ENCODE results near the gene ATG2A. TPM values are rescaled to one million over a fixed set of nuclear protein-coding genes. Genes with fewer than 3 reads are reported as not detected.

Gene ATG2A
- total and polyA plus RNA-seq, 9 of the 15 experiments (the other 6 are each of a cell fraction or from before 2014, with no cell fraction given): 0.25 to 45.9 (median 5.2) TPM

- TF ChIP-seq ATF4 (CRISPR knock-in tag; IDR thresholded peaks at IDR 0.05) (peak; percentile 51; the same call in 1 of the 2 replicates), KLF16 (IDR thresholded peaks at IDR 0.05) (peak; percentile 61; the same call in 1 of the 2 replicates), TRIM24 (IDR thresholded peaks at IDR 0.05) (no peak), RB1 (IDR thresholded peaks at IDR 0.05; ENCODE audit: low read depth) (peak; percentile 96), THRAP3 (IDR thresholded peaks at IDR 0.05; ENCODE audit: borderline replicate concordance) (no peak), FOXP4 (CRISPR knock-in tag; IDR thresholded peaks at IDR 0.05; ENCODE audit: borderline replicate concordance) (0 out of 2 replicates have a peak, but pooled peaks have one; percentile 14), ILF3 (IDR thresholded peaks at IDR 0.05; ENCODE audit: borderline replicate concordance) (no peak), TAF1 (IDR thresholded peaks at IDR 0.05; ENCODE audit: control insufficient read depth, extremely low read depth, insufficient read depth, low read length, severe bottlenecking) (peak; percentile 53), E2F6 (IDR thresholded peaks at IDR 0.05; ENCODE audit: borderline replicate concordance in 1 of 2, extremely low read depth in 1 of 2, insufficient read depth in 1 of 2, insufficient read length in 1 of 2, low read depth in 1 of 2, low read length in 1 of 2, poor library complexity in 1 of 2, severe bottlenecking in 1 of 2) (peak; percentile 23 to 33), ZNF76 (CRISPR knock-in tag; IDR thresholded peaks at IDR 0.05; ENCODE audit: borderline replicate concordance) (0 out of 2 replicates have a peak, but pooled peaks have one; percentile 18), KAT7 (CRISPR knock-in tag; IDR thresholded peaks at IDR 0.05; ENCODE audit: borderline replicate concordance) (0 out of 2 replicates have a peak, but pooled peaks have one; percentile 88), SOX6 (IDR thresholded peaks at IDR 0.05) (peak; percentile 48; the same call in 1 of the 2 replicates), RBM22 (IDR thresholded peaks at IDR 0.05; ENCODE audit: low read depth, low read length, poor library complexity, severe bottlenecking) (no peak), SP1 (CRISPR knock-in tag; IDR thresholded peaks at IDR 0.05) (peak; percentile 83), ZNF561 (CRISPR knock-in tag; conservative IDR thresholded peaks at IDR 0.05) (no peak), ZNF197 (CRISPR knock-in tag; IDR thresholded peaks at IDR 0.05; ENCODE audit: low read depth) (no peak), ZNF232 (CRISPR knock-in tag; IDR thresholded peaks at IDR 0.05) (0 out of 2 replicates have a peak, but pooled peaks have one; percentile 18), PURB (CRISPR knock-in tag; IDR thresholded peaks at IDR 0.05; ENCODE audit: low read depth) (no peak), ZNF24 (IDR thresholded peaks at IDR 0.05) (peak; percentile 18; the same call in 1 of the 2 replicates), DDX20 (tag; IDR thresholded peaks at IDR 0.05; ENCODE audit: low read depth) (no peak), CBX3 (IDR thresholded peaks at IDR 0.05; ENCODE audit: borderline replicate concordance in 1 of 2, low read length in 2 of 2) (no peak), SRSF7 (optimal IDR thresholded peaks at IDR 0.05; ENCODE audit: low read depth, low read length) (no peak), TFE3 (CRISPR knock-in tag; IDR thresholded peaks at IDR 0.05) (no peak)
Observed at GRCh38 chr11:64887757-64888405, 29.1 kb downstream of the ATG2A start (continued).

All from K562 (cell line).